ENCODE results near the gene AKIRIN2.

The AKIRIN2 gene

DNA sequence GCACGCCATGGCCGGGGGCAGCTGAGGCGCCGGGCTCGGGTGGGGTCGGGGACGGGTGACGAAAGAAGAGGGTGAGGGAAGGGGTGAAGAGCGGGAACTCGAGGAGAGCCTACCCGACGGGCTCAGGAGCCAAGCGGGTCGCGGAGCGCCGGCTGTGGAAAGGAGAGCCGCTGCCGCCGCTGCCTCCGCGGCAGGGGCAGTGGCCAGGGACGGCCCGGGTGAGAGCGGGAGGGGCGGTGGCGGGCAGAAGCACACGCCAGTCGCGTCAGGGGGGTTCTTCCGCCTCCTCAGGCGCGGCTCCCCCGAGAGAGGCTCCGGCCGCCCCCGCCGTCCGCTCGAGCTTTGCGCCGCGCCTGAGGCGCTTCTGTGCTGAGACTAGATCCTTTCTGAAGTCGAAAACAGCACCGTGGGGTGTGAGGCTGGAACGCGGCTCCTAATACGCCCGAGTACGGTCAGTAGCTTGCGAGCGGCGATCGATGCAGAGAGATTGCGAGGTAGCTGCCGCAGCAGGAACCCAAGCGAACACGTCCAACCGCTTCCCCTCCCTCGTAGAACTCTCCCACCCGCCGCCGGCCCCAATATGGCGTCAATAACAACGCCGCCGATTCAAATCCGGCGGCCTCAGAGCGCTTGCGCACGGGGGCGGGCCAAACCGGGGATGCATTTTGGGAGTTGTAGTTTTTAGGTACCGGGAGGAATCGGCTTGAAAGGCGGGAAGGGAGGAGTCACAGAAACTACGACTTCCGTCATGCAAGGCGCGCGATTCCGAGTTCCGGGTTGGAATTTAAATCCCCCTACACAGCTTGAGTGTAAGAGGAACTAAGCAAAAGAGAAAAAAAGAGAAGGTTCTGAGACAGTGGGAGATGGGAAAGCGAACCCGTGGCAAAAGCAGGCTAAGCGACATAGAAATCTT lies at the start of gene AKIRIN2:
AKIRIN2 (minus strand) TSS at position 558 of the 913 bp plus-strand sequence; CDS start at position 9, 549 bp downstream.
- Histone ChIP-seq H3K4me1 (ENCODE audit: insufficient read depth, insufficient read length) (no peaks in the 10 kb centered on the region), H3K36me3 (ENCODE audit: insufficient read depth, insufficient read length, low read length) (peaks cover 17% of the 10 kb centered on the region), H3K27me3 (ENCODE audit: insufficient read depth, insufficient read length) (no peaks in the 10 kb centered on the region), H3K4me3 (ENCODE audit: insufficient read length, low read depth) (peak within 1 kb of the TSS; percentile 86), H3K9ac (ENCODE audit: insufficient read length, low read depth) (peak within 1 kb of the TSS; percentile 93), H3K9me3 (ENCODE audit: insufficient read depth, low read length) (no peaks in the 10 kb centered on the region)
- peak; percentile 96 for DNase-seq (ENCODE audit: low read depth, low spot score)
- TF ChIP-seq YY1 (IDR thresholded peaks at IDR 0.05; ENCODE audit: insufficient read depth, insufficient read length) (peak; percentile 67), SUZ12 (IDR thresholded peaks at IDR 0.05; ENCODE audit: extremely low read depth, insufficient read depth, insufficient read length) (no peak), ZNF274 (IDR thresholded peaks at IDR 0.05; ENCODE audit: low read depth, low read length) (no peak)

DNA sequence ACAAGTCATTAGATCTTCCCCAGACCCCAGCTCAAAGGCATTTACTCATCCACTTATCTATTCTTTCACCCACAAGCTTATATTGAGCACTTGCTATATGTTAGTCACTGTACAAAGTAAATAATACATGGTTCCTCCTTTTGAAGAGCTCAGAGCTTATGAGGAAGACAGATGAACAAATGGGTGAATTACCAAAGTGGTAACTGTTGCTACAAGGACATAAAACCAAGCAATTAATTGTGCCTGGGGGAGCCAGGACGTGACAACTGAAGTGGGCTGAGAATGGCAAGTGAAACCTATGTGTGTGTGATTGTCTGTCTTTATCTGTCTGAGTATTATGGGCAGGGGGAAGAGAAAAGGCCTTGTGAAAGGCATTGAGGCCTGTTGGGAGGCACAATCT lies 45.6 kb upstream of the AKIRIN2 start:
- TF ChIP-seq SUZ12 (IDR thresholded peaks at IDR 0.05; ENCODE audit: extremely low read depth, insufficient read depth, insufficient read length) (no peak), YY1 (IDR thresholded peaks at IDR 0.05; ENCODE audit: insufficient read depth, insufficient read length) (no peak), ZNF274 (IDR thresholded peaks at IDR 0.05; ENCODE audit: low read depth, low read length) (no peak)
- H3K4me3 ChIP-seq (ENCODE audit: insufficient read length, low read depth), result no peak overlapping the region
- no peaks in the 10 kb centered on the region for H3K36me3 ChIP-seq (ENCODE audit: insufficient read depth, insufficient read length, low read length)
- no peak for DNase-seq (ENCODE audit: low read depth, low spot score)
- no peak overlapping the region for H3K9ac ChIP-seq (ENCODE audit: insufficient read length, low read depth)
- no peaks in the 10 kb centered on the region for H3K4me1 ChIP-seq (ENCODE audit: insufficient read depth, insufficient read length)
- H3K27me3 ChIP-seq (ENCODE audit: insufficient read depth, insufficient read length), result no peaks in the 10 kb centered on the region
- H3K9me3 ChIP-seq (ENCODE audit: insufficient read depth, low read length), result peaks cover 3% of the 10 kb centered on the region; the same call in 1 of the 2 replicates

DNA sequence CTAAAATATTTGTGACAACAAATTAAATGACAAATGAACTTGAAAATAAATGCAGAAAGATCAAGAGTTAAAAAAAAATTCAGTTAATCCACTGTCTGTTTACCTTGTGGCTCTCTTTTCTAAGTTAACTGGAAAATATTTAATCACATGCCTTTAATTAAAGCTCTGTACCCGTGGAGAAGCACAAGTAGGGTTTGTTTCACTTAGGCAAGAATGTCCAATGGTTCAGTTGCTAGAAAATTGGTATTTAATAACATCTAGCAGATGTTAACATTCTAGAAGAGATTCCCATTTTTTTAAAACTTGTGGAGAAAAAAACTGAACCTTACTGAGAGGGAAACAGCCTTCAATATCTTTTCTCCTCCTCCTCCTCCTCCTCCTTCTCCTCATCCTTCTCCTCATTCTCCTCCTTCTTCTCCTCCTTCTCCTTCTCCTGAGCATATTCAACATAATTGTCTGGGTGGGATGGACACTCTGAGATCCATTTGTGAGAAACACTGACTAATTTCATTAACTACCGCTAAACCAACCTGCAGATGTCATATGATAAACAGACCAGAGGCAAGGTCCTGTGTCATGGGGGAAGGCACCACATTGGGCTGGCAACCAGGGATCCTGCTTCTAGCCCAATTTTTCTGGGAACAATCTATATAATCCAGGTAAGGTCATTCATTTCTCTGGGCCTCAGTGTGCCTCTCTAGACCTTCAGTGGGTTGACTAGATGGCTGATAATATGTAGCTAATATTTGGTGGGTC lies 44.1 kb upstream of the AKIRIN2 start:
- H3K4me3 ChIP-seq (ENCODE audit: insufficient read length, low read depth), result no peak overlapping the region
- peaks cover 3% of the 10 kb centered on the region; the same call in 1 of the 2 replicates for H3K9me3 ChIP-seq (ENCODE audit: insufficient read depth, low read length)
- DNase-seq (ENCODE audit: low read depth, low spot score), result no peak
- no peaks in the 10 kb centered on the region for H3K27me3 ChIP-seq (ENCODE audit: insufficient read depth, insufficient read length)
- H3K36me3 ChIP-seq (ENCODE audit: insufficient read depth, insufficient read length, low read length), result no peaks in the 10 kb centered on the region
- no peak overlapping the region for H3K9ac ChIP-seq (ENCODE audit: insufficient read length, low read depth)
- TF ChIP-seq ZNF274 (IDR thresholded peaks at IDR 0.05; ENCODE audit: low read depth, low read length), result no peak
- no peak for TF ChIP-seq SUZ12 (IDR thresholded peaks at IDR 0.05; ENCODE audit: extremely low read depth, insufficient read depth, insufficient read length)
- no peak for TF ChIP-seq YY1 (IDR thresholded peaks at IDR 0.05; ENCODE audit: insufficient read depth, insufficient read length)
- no peaks in the 10 kb centered on the region for H3K4me1 ChIP-seq (ENCODE audit: insufficient read depth, insufficient read length)

DNA sequence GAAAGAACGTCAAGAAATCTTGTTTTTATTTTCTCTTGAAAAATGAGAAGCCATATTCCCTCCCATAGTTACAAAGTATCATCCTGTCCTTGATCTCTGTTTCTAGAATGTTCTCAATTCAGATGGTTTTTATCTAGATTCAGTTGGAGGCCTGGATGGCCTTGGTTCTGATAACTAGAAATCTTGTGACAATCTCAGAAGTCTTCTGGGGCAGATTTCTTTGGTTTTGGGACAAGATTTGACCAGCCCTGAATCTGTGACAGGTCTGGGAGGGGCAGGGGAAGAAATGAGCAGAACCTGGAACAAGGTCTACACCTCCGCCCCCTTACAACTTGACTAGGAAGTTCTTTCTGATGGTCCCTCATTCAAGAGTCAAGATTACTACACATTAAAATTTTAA lies 41.4 kb upstream of the AKIRIN2 start:
- TF ChIP-seq YY1 (IDR thresholded peaks at IDR 0.05; ENCODE audit: insufficient read depth, insufficient read length) (no peak), SUZ12 (IDR thresholded peaks at IDR 0.05; ENCODE audit: extremely low read depth, insufficient read depth, insufficient read length) (no peak), ZNF274 (IDR thresholded peaks at IDR 0.05; ENCODE audit: low read depth, low read length) (no peak)
- Histone ChIP-seq H3K36me3 (ENCODE audit: insufficient read depth, insufficient read length, low read length) (no peaks in the 10 kb centered on the region), H3K27me3 (ENCODE audit: insufficient read depth, insufficient read length) (no peaks in the 10 kb centered on the region), H3K9ac (ENCODE audit: insufficient read length, low read depth) (no peak overlapping the region), H3K4me3 (ENCODE audit: insufficient read length, low read depth) (no peak overlapping the region), H3K9me3 (ENCODE audit: insufficient read depth, low read length) (peaks cover 3% of the 10 kb centered on the region; the same call in 1 of the 2 replicates), H3K4me1 (ENCODE audit: insufficient read depth, insufficient read length) (no peaks in the 10 kb centered on the region)
- no peak for DNase-seq (ENCODE audit: low read depth, low spot score)

DNA sequence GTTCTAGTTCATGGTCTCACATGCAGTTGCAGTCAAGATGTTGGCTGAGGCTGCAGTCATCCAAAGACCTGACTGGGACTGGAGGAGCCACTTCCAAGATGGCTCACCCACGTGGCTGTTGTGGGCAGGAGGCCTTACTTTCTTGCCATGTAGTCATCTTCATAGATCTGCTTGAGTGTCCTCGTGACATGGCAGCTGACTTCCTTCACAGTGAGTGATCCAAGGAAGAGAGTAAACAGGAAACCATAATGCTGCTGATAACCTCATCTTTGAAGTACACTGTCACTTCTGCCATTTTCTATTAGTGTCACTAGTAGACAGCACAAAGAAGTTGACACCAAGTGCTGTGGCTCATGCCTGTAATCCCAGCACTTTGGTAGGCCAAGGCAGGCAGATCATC lies 40.1 kb upstream of the AKIRIN2 start:
- no peaks in the 10 kb centered on the region for H3K4me1 ChIP-seq (ENCODE audit: insufficient read depth, insufficient read length)
- no peak overlapping the region for H3K9ac ChIP-seq (ENCODE audit: insufficient read length, low read depth)
- TF ChIP-seq SUZ12 (IDR thresholded peaks at IDR 0.05; ENCODE audit: extremely low read depth, insufficient read depth, insufficient read length), result no peak
- no peak for TF ChIP-seq YY1 (IDR thresholded peaks at IDR 0.05; ENCODE audit: insufficient read depth, insufficient read length)
- no peak for TF ChIP-seq ZNF274 (IDR thresholded peaks at IDR 0.05; ENCODE audit: low read depth, low read length)

DNA sequence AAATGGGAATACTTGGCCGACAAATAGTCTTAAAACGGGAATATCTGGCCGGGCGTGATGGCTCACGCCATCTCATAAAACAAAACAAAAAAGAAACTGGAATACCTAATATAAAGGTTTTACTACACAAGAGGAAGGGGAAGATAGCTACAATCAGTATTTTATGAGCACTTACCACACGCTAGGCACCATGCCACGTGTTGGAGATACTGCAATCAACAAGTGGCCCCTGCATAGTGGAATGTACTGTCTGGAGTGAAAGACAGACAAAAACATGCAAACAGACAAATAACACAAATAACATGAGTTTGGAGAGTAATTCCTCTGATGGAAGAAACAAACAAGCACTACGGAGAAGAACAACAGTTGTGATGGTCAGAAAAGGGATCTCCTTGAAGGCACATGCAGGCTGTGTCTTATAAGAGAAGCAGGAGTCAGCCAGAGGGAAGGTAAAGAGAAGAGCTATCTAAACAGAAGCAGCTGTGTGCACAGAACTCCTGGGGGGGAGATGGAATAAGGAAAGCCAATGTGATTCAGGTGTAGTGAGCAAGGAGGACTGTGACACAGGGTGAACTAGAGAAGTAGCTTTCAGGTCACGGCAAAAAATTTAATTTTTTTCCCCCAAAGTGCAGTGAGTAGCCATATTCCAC lies 39.1 kb upstream of the AKIRIN2 start:
- TF ChIP-seq ZNF274 (IDR thresholded peaks at IDR 0.05; ENCODE audit: low read depth, low read length) (no peak), YY1 (IDR thresholded peaks at IDR 0.05; ENCODE audit: insufficient read depth, insufficient read length) (no peak), SUZ12 (IDR thresholded peaks at IDR 0.05; ENCODE audit: extremely low read depth, insufficient read depth, insufficient read length) (no peak)
- no peaks in the 10 kb centered on the region for H3K36me3 ChIP-seq (ENCODE audit: insufficient read depth, insufficient read length, low read length)
- no peak overlapping the region for H3K4me3 ChIP-seq (ENCODE audit: insufficient read length, low read depth)
- DNase-seq (ENCODE audit: low read depth, low spot score), result no peak
- H3K9me3 ChIP-seq (ENCODE audit: insufficient read depth, low read length), result no peaks in the 10 kb centered on the region; the same call in 1 of the 2 replicates
- no peaks in the 10 kb centered on the region for H3K4me1 ChIP-seq (ENCODE audit: insufficient read depth, insufficient read length)
- H3K27me3 ChIP-seq (ENCODE audit: insufficient read depth, insufficient read length), result no peaks in the 10 kb centered on the region
- no peak overlapping the region for H3K9ac ChIP-seq (ENCODE audit: insufficient read length, low read depth)

More for the DNA sequence above, 40.1 kb upstream of the AKIRIN2 start:
- H3K27me3 ChIP-seq (ENCODE audit: insufficient read depth, insufficient read length), result no peaks in the 10 kb centered on the region
- H3K36me3 ChIP-seq (ENCODE audit: insufficient read depth, insufficient read length, low read length), result no peaks in the 10 kb centered on the region
- no peak for DNase-seq (ENCODE audit: low read depth, low spot score)
- no peak overlapping the region for H3K4me3 ChIP-seq (ENCODE audit: insufficient read length, low read depth)
- peaks cover 3% of the 10 kb centered on the region; the same call in 1 of the 2 replicates for H3K9me3 ChIP-seq (ENCODE audit: insufficient read depth, low read length)
